HFF-Myc (cell line): ENCODE results near the gene LOXL1.

Experiments
- DNase-seq: peaks from one replicate; pipeline ENCODE4 v3.0.0-alpha.2; 2011; ENCODE audit warnings: low read depth; ENCODE audit errors: extremely low read depth
- H3K4me3 ChIP-seq: replicated peaks from 2 replicates; pipeline ENCODE4 v1.5.1; 2011; ENCODE audit warnings: low read depth, mild to moderate bottlenecking, control low read depth, low read length
- CTCF ChIP-seq: IDR thresholded peaks from 2 replicates; pipeline ENCODE4 v1.5.1; 2012; ENCODE audit warnings: mild to moderate bottlenecking, low read depth, low read length, control low read depth; ENCODE audit errors: missing control alignments

LOXL1 gene

GRCh38 chr15:73984208-73984979, 58.1 kb downstream of the LOXL1 start:
- TF ChIP-seq CTCF = no peak
- DNase-seq = no peak
- no peak overlapping the region for H3K4me3 ChIP-seq

- no peak overlapping the region for H3K4me3 ChIP-seq
- TF ChIP-seq CTCF = no peak
- DNase-seq = peak; percentile 48
Observed at GRCh38 chr15:73985101-73985873, 59.0 kb downstream of the LOXL1 start.

- no peak overlapping the region for H3K4me3 ChIP-seq
- no peak for DNase-seq
- no peak for TF ChIP-seq CTCF
Observed at GRCh38 chr15:73986055-73986775, 60.0 kb downstream of the LOXL1 start.

GRCh38 chr15:73986776-73987056, 60.5 kb downstream of the LOXL1 start:
- TF ChIP-seq CTCF = no peak
- DNase-seq = no peak

GRCh38 chr15:73987250-73987649, 61.0 kb downstream of the LOXL1 start:
- TF ChIP-seq CTCF = no peak
- no peak for DNase-seq
- H3K4me3 ChIP-seq = no peak overlapping the region

More at GRCh38 chr15:73986776-73987056, 60.5 kb downstream of the LOXL1 start:
- no peak overlapping the region for H3K4me3 ChIP-seq

GRCh38 chr15:73987681-73988444, 61.6 kb downstream of the LOXL1 start:
- no peak for DNase-seq
- H3K4me3 ChIP-seq = no peak overlapping the region
- no peak for TF ChIP-seq CTCF
